CD14-positive monocyte (primary cell): ENCODE data around the gene CLDN9. TPM values are rescaled to one million over a fixed set of nuclear protein-coding genes. Genes with fewer than 3 reads are reported as not detected.

Experiments
- DNase-seq, 3 donors: peaks; one replicate each; pipeline ENCODE4 v3.0.0-alpha.2; 2011 to 2022
- H2AFZ ChIP-seq: 2 replicates; pipeline ENCODE4 v1.6.0; 2012; ENCODE audit warnings: mild to moderate bottlenecking, low read depth, low read length, inconsistent platforms; ENCODE audit not compliant: insufficient read depth, poor library complexity, severe bottlenecking
- H3K27ac ChIP-seq, 2 donors: 1 replicate in 1 of 2; 2 replicates in 1 of 2; pipeline ENCODE4 v1.5.1; 2012 to 2013; ENCODE audit warnings: low read length in 2 of 2, control low read depth in 1 of 2, inconsistent platforms in 1 of 2, low read depth in 1 of 2, mild to moderate bottlenecking in 1 of 2
- H3K27me3 ChIP-seq, 2 donors: one replicate each; pipeline versions ENCODE4 v1.6.0 to v1.6.1; 2011 to 2013; ENCODE audit warnings: low read length in 2 of 2; ENCODE audit not compliant: control insufficient read depth in 2 of 2, insufficient read depth in 2 of 2
- H3K36me3 ChIP-seq, 2 donors: replicated peaks in 1 of 2; 1 replicate in 1 of 2; 2 replicates in 1 of 2; pipeline versions ENCODE4 v1.5.1 to v1.6.1; 2012 to 2013; ENCODE audit warnings: low read length in 2 of 2, control low read depth in 1 of 2, inconsistent platforms in 1 of 2, mild to moderate bottlenecking in 1 of 2; ENCODE audit not compliant: insufficient read depth in 2 of 2, control insufficient read depth in 1 of 2
- H3K4me1 ChIP-seq, 2 donors: 1 replicate in 1 of 2; 2 replicates in 1 of 2; pipeline versions ENCODE4 v1.5.1 to v1.6.1; 2012 to 2013; ENCODE audit warnings: low read length in 2 of 2, control low read depth in 1 of 2, inconsistent platforms in 1 of 2, mild to moderate bottlenecking in 1 of 2, moderate library complexity in 1 of 2; ENCODE audit not compliant: insufficient read depth in 2 of 2, control insufficient read depth in 1 of 2
- H3K4me2 ChIP-seq: replicated peaks from 2 replicates; pipeline ENCODE3; 2012; ENCODE audit warnings: low read length, moderate library complexity, mild to moderate bottlenecking; ENCODE audit not compliant: poor library complexity, severe bottlenecking; ENCODE audit errors: extremely low read depth
- H3K4me3 ChIP-seq, 3 experiments: fragments of 200-600 bp in 1 of 3; sonication (generic) in 1 of 3; replicated peaks in 1 of 3; 1 replicate in 2 of 3; 2 replicates in 1 of 3; pipeline ENCODE4 v1.5.1; 2011 to 2013; ENCODE audit warnings: low read length in 3 of 3, mild to moderate bottlenecking in 3 of 3, control low read depth in 2 of 3, low read depth in 2 of 3, inconsistent platforms in 1 of 3, moderate library complexity in 1 of 3
- H3K79me2 ChIP-seq: 2 replicates; pipeline ENCODE4 v1.6.0; 2012; ENCODE audit warnings: mild to moderate bottlenecking, control low read depth, inconsistent platforms, low read length, moderate library complexity; ENCODE audit not compliant: insufficient read depth
- H3K9ac ChIP-seq: 2 replicates; pipeline ENCODE4 v1.6.0; 2017; ENCODE audit warnings: low read length, mild to moderate bottlenecking; ENCODE audit not compliant: insufficient read depth, poor library complexity, severe bottlenecking
- H3K9me3 ChIP-seq, 2 donors: replicated peaks in 1 of 2; 1 replicate in 1 of 2; 2 replicates in 1 of 2; pipeline versions ENCODE4 v1.5.1 to v1.6.1; 2012 to 2013; ENCODE audit warnings: low read length in 2 of 2, control low read depth in 1 of 2; ENCODE audit not compliant: control insufficient read depth in 1 of 2, insufficient read depth in 1 of 2
- H4K20me1 ChIP-seq: 2 replicates; pipeline ENCODE4 v1.6.0; 2012; ENCODE audit warnings: mild to moderate bottlenecking, low read length, control low read depth, moderate library complexity; ENCODE audit not compliant: insufficient read depth
- H3K27ac Mint-ChIP-seq, 7 donors: one replicate each; pipeline ENCODE4 v1.8.0; 2020; ENCODE audit warnings: mild to moderate bottlenecking in 7 of 7, mixed read lengths in 7 of 7, moderate library complexity in 6 of 7, inconsistent platforms in 2 of 7
- H3K27me3 Mint-ChIP-seq, 3 donors: one replicate each; pipeline ENCODE4 v1.8.0; 2021 to 2022; ENCODE audit warnings: low read depth in 3 of 3, mild to moderate bottlenecking in 3 of 3, mixed read lengths in 3 of 3, moderate library complexity in 3 of 3, inconsistent platforms in 1 of 3
- H3K36me3 Mint-ChIP-seq, 2 donors: one replicate each; pipeline ENCODE4 v1.8.0; 2020; ENCODE audit warnings: mixed read lengths in 2 of 2, inconsistent platforms in 1 of 2, mild to moderate bottlenecking in 1 of 2
- H3K4me1 Mint-ChIP-seq: one replicate; pipeline ENCODE4 v1.8.0; 2020; ENCODE audit warnings: mild to moderate bottlenecking, mixed read lengths
- H3K4me3 Mint-ChIP-seq, 2 donors: one replicate each; pipeline ENCODE4 v1.8.0; 2020; ENCODE audit warnings: mild to moderate bottlenecking in 2 of 2, mixed read lengths in 2 of 2, moderate library complexity in 1 of 2
- H3K9me3 Mint-ChIP-seq, 7 donors: one replicate each; pipeline ENCODE4 v1.8.0; 2020 to 2022; ENCODE audit warnings: mixed read lengths in 7 of 7, mild to moderate bottlenecking in 6 of 7, moderate library complexity in 6 of 7, inconsistent platforms in 2 of 7
- CTCF ChIP-seq: fragments of 200-600 bp; IDR thresholded peaks from one replicate; pipeline ENCODE4 v1.8.0; 2022; ENCODE audit warnings: antibody characterized with exemption, mild to moderate bottlenecking
- WGBS: methylation state at CpG from one replicate; pipeline ENCODE4 v1.1.5; 2013; ENCODE audit warnings: missing lambda C conversion rate; ENCODE audit not compliant: insufficient coverage; 5-methylcytosine and 5-hydroxymethylcytosine counted together
- intact Hi-C, 2 donors: fragments of 100-400 bp; cut with micrococcal nuclease; formaldehyde crosslinking; loops; one replicate each; pipeline versions ENCODE4 v1.15.0 to v1.15.1; 2023
- polyA plus RNA-seq, 3 donors: library from polyadenylated mRNA; depleted of rRNA in 1 of 3; unstranded in 2 of 3; stranded (reverse) in 1 of 3; fragments of 300-500 nt in 2 of 3; fragments of >200 nt in 1 of 3; fragmentation: Illumina TruSeq in 2 of 3; gene quantifications; 1 replicate in 2 of 3; 2 replicates in 1 of 3; pipeline ENCODE4 v1.2.3, GENCODE V29; 2012 to 2021

The CLDN9 gene
- polyA plus RNA-seq, 3 donors = 2.1 TPM; not detected in 2

GRCh38 chr16:3027983-3028715 is 15.4 kb downstream of the CLDN9 start:
- H3K9me3 Mint-ChIP-seq = peaks cover 0 to 27% (median 6%) of the 10 kb centered on the region in 7 donors
- peak; percentile 90 for TF ChIP-seq CTCF
- Histone ChIP-seq H3K4me3 (peak overlapping the region in 1 of 3 experiments; percentile 36), H3K79me2 (no peaks in the 10 kb centered on the region), H3K4me2 (peak overlapping the region; percentile 55), H2AFZ (no peak overlapping the region), H3K9me3 (peaks cover 0 to 12% of the 10 kb centered on the region in 2 donors), H3K27me3 (peaks cover 22 to 46% of the 10 kb centered on the region in 2 donors), H3K36me3 (peaks cover 19 to 21% of the 10 kb centered on the region in 2 donors), H3K4me1 (peaks cover 33 to 41% of the 10 kb centered on the region in 2 donors), H3K9ac (no peak overlapping the region), H3K27ac (no peak overlapping the region), H4K20me1 (peaks cover 50% of the 10 kb centered on the region)
- H3K4me1 Mint-ChIP-seq = peaks cover 43% of the 10 kb centered on the region
- DNase-seq = peak; percentile 72 to 78 (median 77)
- H3K27me3 Mint-ChIP-seq = peaks cover 38 to 50% (median 48%) of the 10 kb centered on the region in 3 donors
- H3K4me3 Mint-ChIP-seq = peak overlapping the region in 1 of 2 donors; percentile 86
- intact Hi-C loops = loop anchor here (2.0 to 10.0 kb wide), 2 partner anchors 25 to 97 kb away; no protein-coding TSS in a partner anchor
- 7% methylated on average over 55 of the region's 58 CpGs for WGBS
- no peak overlapping the region for H3K27ac Mint-ChIP-seq
- peaks cover 27 to 29% of the 10 kb centered on the region in 2 donors for H3K36me3 Mint-ChIP-seq

DNA sequence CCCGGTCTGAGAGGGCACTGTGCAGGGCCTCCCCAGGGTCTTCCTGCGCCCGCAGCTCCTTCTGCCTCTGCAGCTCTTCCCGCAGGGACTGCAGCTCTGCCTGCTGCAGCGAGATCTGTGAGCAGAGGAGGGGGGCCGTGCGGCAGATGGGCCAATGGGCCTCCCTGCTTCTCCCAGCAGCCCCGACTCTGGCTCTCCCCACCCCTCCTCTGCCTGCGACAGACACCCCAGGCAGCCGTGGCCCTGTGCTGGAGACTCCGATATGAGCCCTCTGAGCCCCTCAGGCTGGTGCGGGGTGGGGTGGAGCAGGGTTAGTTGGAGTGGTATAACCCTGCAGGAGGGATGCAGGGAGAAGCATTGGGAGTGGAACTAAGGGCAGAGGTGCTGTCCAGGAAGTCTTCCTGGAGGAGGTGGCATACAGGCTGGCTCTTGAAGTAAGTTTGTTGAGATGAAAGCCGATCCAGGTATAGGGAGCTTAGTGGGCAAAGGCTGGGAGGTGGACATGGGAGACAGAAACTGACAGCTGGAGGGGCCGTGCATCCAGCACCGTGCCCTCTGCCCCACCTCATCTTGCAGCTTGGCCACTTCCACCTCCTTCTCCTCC is 16.1 kb downstream of the CLDN9 start:
- Mint-ChIP-seq H3K27ac (peak overlapping the region in 1 of 7 donors; percentile 12), H3K27me3 (peaks cover 45 to 57% (median 55%) of the 10 kb centered on the region in 3 donors), H3K4me1 (peaks cover 40% of the 10 kb centered on the region), H3K9me3 (peaks cover 0 to 29% (median 9%) of the 10 kb centered on the region in 7 donors), H3K36me3 (peaks cover 27 to 30% of the 10 kb centered on the region in 2 donors), H3K4me3 (peak overlapping the region in 1 of 2 donors; percentile 86)
- peaks cover 0 to 12% of the 10 kb centered on the region in 2 donors for H3K9me3 ChIP-seq
- H3K27ac ChIP-seq = no peak overlapping the region
- no peak overlapping the region for H3K4me3 ChIP-seq
- peaks cover 44% of the 10 kb centered on the region for H4K20me1 ChIP-seq
- no peak overlapping the region for H2AFZ ChIP-seq
- H3K36me3 ChIP-seq = peaks cover 19 to 21% of the 10 kb centered on the region in 2 donors
- intact Hi-C loops = loop anchor here (2.0 to 10.0 kb wide), 2 partner anchors 26 to 96 kb away; no protein-coding TSS in a partner anchor
- H3K79me2 ChIP-seq = no peaks in the 10 kb centered on the region
- DNase-seq = no peak
- peak; percentile 22 for TF ChIP-seq CTCF
- peaks cover 23 to 53% of the 10 kb centered on the region in 2 donors for H3K27me3 ChIP-seq
- H3K9ac ChIP-seq = no peak overlapping the region
- H3K4me1 ChIP-seq = peaks cover 27 to 34% of the 10 kb centered on the region in 2 donors
- peak overlapping the region; percentile 55 for H3K4me2 ChIP-seq
- 19% methylated on average over 8 of the region's 15 CpGs for WGBS
